Thymus (tissue), 11 donors: ENCODE data around the gene PRPF40B. TPM values are rescaled to one million over a fixed set of nuclear protein-coding genes. Genes with fewer than 3 reads are reported as not detected.

Source experiments
- DNase-seq, 9 donors: peaks; one replicate each; pipeline ENCODE4 v3.0.0-alpha.2; 2013; ENCODE audit warnings: low spot score in 9 of 9, low read depth in 6 of 9, missing footprints in 1 of 9
- H3K27ac ChIP-seq, 2 donors: one replicate each; pipeline ENCODE4 v1.5.1; 2013; ENCODE audit warnings: control low read depth in 1 of 2, low read depth in 1 of 2, low read length in 1 of 2, mild to moderate bottlenecking in 1 of 2, moderate library complexity in 1 of 2
- H3K27me3 ChIP-seq, 2 donors: one replicate each; pipeline ENCODE4 v1.5.1; 2013; ENCODE audit warnings: low read length in 1 of 2; ENCODE audit not compliant: control insufficient read depth in 2 of 2, insufficient read depth in 1 of 2
- H3K36me3 ChIP-seq, 2 donors: one replicate each; pipeline ENCODE4 v1.5.1; 2013; ENCODE audit warnings: low read length in 1 of 2, mild to moderate bottlenecking in 1 of 2, moderate library complexity in 1 of 2; ENCODE audit not compliant: control insufficient read depth in 2 of 2, insufficient read depth in 2 of 2
- H3K4me1 ChIP-seq, 2 donors: one replicate each; pipeline ENCODE4 v1.5.1; 2013; ENCODE audit warnings: low read length in 2 of 2; ENCODE audit not compliant: control insufficient read depth in 2 of 2, insufficient read depth in 2 of 2
- H3K4me3 ChIP-seq, 2 donors: one replicate each; pipeline ENCODE4 v1.5.1; 2013; ENCODE audit warnings: low read length in 2 of 2, control low read depth in 1 of 2, mild to moderate bottlenecking in 1 of 2
- H3K9me3 ChIP-seq, 2 donors: one replicate each; pipeline ENCODE4 v1.5.1; 2013; ENCODE audit warnings: low read length in 1 of 2, mild to moderate bottlenecking in 1 of 2; ENCODE audit not compliant: control insufficient read depth in 2 of 2, insufficient read depth in 1 of 2
- WGBS: extraction: QIAGEN DNeasy Blood & Tissue Kit; methylation state at CpG from one replicate; pipeline ENCODE4 v1.1.7; 2013; 5-methylcytosine and 5-hydroxymethylcytosine counted together
- polyA plus RNA-seq: library from polyadenylated mRNA; stranded (reverse); fragments of 200-250 nt; gene quantifications from one replicate; pipeline ENCODE4 v1.2.3, GENCODE V29; 2013
- total RNA-seq: library from RNA; stranded (reverse); fragments of 120-200 nt; gene quantifications from one replicate; pipeline ENCODE4 v1.2.4, GENCODE V29; 2013
- donor health status: healthy.

PRPF40B gene
- total and polyA plus RNA-seq, 2 donors, result 4.9 to 16.6 TPM

DNA sequence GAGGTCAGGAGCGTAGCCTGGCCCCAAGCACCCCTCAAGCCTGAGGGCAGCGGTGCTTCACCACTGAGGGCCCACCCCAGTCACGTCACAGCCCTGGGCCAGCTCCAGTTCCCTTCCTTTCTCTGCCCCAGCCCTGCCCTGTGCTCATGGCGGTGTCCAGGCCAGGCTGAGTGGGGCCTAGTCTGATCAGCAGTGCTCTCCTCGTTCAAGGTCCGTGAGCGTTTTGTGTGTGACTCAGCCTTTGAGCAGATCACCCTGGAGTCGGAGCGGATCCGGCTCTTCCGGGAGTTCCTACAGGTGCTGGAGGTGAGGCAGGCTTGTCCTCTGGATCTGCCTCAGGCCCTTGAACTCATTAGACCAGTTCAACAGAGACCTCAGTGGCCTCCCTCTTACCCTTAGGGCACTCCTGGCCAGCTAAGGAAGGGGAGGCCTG, 19.0 kb downstream of the PRPF40B start:
- Histone ChIP-seq H3K27ac (no peak overlapping the region), H3K4me1 (peaks cover 8 to 28% of the 10 kb centered on the region in 2 donors)
- 96% methylated on average over 11 of the region's 11 CpGs for WGBS

DNA sequence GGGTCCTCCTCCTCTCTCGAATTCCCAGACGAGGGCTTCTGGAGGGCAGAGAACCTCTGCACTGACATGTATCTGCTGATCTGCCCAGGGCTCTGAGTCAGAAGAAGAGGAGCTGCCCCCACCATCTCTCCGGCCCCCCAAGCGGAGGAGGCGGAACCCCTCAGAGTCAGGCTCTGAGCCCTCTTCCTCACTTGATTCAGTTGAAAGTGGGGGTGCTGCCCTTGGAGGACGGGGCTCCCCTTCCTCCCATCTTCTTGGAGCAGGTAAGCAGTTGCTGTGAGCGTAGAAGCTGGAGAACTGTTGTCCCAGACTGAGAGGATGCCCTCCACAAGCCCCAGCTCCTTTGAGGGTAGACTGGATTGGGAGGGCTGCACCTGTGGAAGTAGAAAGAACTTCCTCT, 19.8 kb downstream of the PRPF40B start:
- DNase-seq, result no peak
- Histone ChIP-seq H3K4me1 (peaks cover 8 to 31% of the 10 kb centered on the region in 2 donors), H3K4me3 (no peak overlapping the region), H3K27ac (no peak overlapping the region), H3K36me3 (peaks cover 30 to 49% of the 10 kb centered on the region in 2 donors), H3K27me3 (no peaks in the 10 kb centered on the region), H3K9me3 (no peaks in the 10 kb centered on the region)
- 98% methylated on average over 7 of the region's 7 CpGs for WGBS

More for the DNA sequence above, 19.0 kb downstream of the PRPF40B start:
- Histone ChIP-seq H3K9me3 (no peaks in the 10 kb centered on the region), H3K27me3 (no peaks in the 10 kb centered on the region), H3K36me3 (peaks cover 28 to 42% of the 10 kb centered on the region in 2 donors), H3K4me3 (no peak overlapping the region)
- no peak for DNase-seq

DNA sequence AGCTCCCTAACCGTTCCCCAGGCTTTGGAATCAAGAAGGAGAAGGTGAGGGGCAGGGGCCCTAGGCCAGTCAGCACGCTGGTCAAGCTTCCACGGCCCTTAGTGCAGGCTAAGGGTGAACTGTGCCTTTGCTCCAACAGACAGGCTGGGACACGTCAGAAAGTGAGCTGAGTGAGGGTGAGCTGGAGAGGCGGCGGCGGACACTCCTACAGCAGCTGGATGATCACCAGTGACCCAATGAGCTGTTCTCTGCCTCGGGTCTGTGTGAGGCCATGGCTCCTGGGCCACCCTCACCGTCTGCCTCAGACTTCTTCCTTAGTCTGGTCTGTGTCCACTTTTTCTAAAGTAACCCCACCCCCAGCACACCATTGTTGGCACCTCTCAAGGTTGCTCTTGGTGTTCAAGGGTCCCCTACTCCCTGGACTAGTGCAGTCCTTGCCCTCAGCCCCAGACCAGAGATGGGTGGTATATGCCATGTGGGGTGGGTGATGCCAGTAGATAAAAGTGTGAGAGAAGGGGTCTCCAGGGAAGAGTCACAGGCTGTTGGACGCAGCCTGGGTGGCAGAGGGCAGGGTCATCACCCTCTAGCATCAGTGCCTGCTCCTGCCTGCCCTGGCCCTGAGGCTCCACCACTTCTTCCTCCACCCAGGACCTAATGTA, 20.7 kb downstream of the PRPF40B start:
- Histone ChIP-seq H3K27me3 (no peaks in the 10 kb centered on the region), H3K27ac (no peak overlapping the region), H3K9me3 (no peaks in the 10 kb centered on the region), H3K36me3 (peaks cover 40 to 59% of the 10 kb centered on the region in 2 donors), H3K4me3 (no peak overlapping the region), H3K4me1 (peaks cover 8 to 31% of the 10 kb centered on the region in 2 donors)
- DNase-seq, result no peak
- WGBS, result 81% methylated on average over 10 of the region's 10 CpGs

DNA sequence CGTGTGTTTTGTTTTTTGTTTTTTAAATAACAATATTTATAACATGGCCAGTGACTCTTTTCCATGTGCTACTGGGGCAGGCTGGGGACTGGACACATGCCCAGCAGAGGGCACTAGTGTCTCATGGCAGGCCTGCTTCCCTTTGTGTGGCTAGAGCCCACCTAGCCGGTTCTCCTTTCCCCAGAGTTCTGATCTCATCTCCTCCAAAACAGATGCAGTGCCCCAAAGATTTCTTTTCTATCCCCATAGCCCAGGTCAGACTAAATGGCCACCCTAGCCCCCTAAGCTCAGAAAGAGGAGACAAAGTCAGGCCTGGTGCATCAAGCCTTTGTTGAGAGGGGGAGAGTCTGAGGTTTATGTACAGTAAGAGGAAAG, 21.2 kb downstream of the PRPF40B start:
- no peak overlapping the region for H3K27ac ChIP-seq
- WGBS, result 4% methylated on average over 2 of the region's 2 CpGs
- no peaks in the 10 kb centered on the region for H3K27me3 ChIP-seq
- peaks cover 45 to 64% of the 10 kb centered on the region in 2 donors for H3K36me3 ChIP-seq
- H3K4me1 ChIP-seq, result peaks cover 8 to 29% of the 10 kb centered on the region in 2 donors
- no peak overlapping the region for H3K4me3 ChIP-seq
- H3K9me3 ChIP-seq, result no peaks in the 10 kb centered on the region
- DNase-seq, result peak; percentile 55 to 92 (median 84)

DNA sequence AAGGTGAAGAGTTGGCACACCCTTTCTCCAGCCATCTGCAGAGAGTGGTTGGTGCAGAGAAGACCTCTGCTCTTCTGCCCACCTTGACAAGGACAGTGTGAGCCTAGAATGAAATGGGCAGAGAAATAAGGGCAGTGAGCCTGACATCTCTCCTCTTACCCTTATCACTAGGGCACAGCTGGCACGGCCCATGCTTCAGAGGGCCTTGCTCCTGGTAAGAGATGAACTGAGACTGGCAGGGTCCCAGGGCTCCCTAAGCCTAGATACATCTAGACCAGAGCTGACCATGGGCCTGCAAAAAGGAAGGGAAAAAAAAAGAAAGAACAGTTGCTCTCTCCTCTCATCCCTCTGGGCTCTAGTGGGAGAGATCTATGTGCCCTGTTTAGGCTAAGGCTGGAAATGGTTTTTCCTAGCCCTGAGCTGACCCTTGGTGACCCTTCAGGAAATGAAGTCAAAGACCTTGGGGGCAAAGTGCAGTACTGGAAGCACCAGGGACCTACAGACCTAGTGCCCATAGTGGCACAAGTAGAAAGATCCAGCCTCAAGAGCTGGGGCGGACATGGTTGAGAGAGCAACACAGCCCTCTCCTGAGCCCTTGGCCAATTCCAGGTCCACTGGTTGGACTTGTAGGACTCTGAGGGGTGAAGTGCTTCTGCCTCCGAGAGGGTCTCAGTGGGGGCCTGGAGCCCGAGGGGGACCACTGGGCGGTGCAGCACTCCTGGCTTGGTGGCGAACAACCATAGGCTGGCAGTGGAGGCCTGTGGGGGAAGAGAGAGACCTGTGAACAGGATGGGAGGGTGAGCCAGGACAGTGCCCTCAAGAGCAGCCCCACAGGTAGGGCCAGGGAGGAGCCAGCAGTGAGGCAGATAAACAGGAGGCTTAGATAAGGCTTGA, 22.0 kb downstream of the PRPF40B start:
- H3K4me1 ChIP-seq, result peaks cover 8 to 29% of the 10 kb centered on the region in 2 donors
- peaks cover 53 to 72% of the 10 kb centered on the region in 2 donors for H3K36me3 ChIP-seq
- no peak overlapping the region for H3K4me3 ChIP-seq
- no peaks in the 10 kb centered on the region for H3K27me3 ChIP-seq
- WGBS, result 97% methylated on average over 6 of the region's 6 CpGs
- peak in 1 of 9 donors; percentile 24 for DNase-seq
- H3K9me3 ChIP-seq, result no peaks in the 10 kb centered on the region
- H3K27ac ChIP-seq, result no peak overlapping the region

DNA sequence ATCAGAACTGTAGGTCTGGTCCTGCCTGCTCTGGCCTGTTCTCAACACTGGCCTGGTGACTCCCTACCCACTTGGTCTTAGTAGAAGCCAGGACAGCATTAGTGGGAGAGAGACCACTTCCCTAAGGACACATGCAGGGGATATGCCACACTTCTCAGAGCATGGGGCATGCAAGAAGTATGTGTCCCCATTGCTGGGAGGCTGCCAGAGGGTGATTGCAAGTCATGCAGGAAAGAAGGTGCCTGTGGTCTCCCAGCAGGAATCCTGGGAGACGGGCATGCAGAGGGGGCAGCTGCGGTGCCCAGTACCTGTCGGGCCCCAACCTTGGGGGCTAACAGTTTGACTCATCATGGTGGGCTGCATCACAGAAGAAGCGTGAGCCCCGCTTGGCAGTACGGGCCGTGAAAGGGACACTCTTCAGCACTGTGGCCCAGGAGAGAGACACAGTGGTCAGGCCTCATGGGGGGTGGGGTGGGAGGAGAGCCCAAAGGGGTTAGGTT, 23.0 kb downstream of the PRPF40B start:
- peaks cover 8 to 29% of the 10 kb centered on the region in 2 donors for H3K4me1 ChIP-seq
- no peaks in the 10 kb centered on the region for H3K27me3 ChIP-seq
- DNase-seq, result no peak
- 97% methylated on average over 7 of the region's 7 CpGs for WGBS
- no peaks in the 10 kb centered on the region for H3K9me3 ChIP-seq
- no peak overlapping the region for H3K27ac ChIP-seq
- peaks cover 60 to 82% of the 10 kb centered on the region in 2 donors for H3K36me3 ChIP-seq
- no peak overlapping the region for H3K4me3 ChIP-seq

DNA sequence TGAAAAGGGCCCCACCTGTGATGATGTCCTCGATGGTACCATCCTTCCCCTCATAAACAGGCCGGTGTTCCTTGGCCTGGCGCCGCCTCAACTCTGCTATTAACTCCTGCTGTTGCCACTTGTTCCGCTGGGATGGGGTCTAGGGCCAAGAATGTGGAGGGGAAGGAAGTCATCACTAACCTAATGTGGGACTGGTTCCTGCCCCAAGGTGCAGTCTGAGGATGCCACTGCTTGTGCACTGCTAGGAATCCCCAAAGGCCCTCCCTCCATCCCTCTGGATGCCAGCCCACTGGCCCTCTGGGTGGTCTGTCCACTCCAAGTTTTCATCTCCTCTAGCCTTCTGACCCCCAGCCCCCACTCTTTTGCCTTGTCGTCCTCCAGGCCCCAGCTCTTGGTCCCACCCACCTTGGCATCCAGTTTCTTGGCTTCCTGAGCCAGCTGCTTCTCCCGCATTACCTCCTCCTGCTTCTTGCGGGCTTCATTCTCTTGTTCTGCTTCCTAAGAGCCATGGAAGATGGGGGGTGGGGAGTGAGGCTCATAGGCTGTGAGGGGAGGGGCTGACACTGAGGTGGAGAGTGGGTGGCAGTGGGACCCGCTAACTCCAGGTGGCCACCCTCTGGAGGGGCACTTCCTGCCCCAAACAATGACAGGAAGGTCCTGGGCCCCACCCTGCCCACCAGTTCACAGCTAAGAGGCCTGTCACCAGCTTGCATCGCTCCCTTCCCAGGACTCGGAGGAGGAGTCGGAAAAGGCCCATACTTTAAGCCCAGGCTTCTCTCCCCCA, 23.7 kb downstream of the PRPF40B start:
- Histone ChIP-seq H3K27me3 (no peaks in the 10 kb centered on the region), H3K4me1 (peaks cover 8 to 29% of the 10 kb centered on the region in 2 donors), H3K4me3 (no peak overlapping the region), H3K36me3 (peaks cover 60 to 88% of the 10 kb centered on the region in 2 donors), H3K27ac (no peak overlapping the region), H3K9me3 (no peaks in the 10 kb centered on the region)
- no peak for DNase-seq
- 97% methylated on average over 12 of the region's 12 CpGs for WGBS

DNA sequence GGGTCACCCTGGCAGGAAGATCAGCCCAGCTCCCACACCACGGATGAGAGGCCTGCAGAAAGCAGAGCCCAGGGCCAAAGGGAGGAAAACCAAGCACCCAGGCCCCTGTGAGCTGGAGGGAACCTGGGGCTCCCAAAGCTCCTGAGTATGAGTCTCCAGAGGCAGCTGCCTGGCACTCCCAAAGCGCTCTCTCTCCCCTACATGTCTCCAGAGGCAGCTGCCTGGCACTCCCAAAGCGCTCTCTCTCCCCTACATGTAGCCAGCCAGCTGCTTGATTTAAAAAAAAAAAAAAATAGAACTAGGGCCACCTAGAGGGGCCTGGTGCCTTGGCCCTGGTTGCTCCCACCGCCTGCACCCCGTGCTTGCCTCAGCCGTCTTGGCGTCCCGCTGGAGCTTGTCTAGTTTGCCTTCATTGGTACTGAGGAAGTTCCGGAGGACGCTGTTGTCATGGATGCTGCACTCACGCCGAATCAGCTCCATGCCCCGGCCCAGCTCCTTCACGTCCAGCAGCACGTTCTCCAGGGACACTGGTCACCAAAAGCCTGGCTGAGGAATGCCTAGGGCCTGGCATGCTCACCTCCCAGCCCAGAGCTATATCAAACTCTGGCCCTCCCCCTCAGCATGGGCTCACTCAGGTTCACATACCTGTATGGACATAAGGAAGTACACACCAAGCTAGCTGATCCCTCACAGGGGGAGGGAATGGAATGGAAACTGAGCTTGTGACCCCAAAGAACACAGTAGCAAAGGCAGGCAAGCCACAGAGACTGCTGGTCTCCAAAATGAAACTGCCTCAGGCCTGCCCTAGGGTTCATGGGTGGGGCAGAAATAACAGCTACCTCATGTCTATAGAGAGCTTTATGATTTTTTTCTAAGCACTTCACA, 24.7 kb downstream of the PRPF40B start:
- no peaks in the 10 kb centered on the region for H3K9me3 ChIP-seq
- peaks cover 8 to 31% of the 10 kb centered on the region in 2 donors for H3K4me1 ChIP-seq
- no peak overlapping the region for H3K4me3 ChIP-seq
- no peak for DNase-seq
- H3K27ac ChIP-seq, result no peak overlapping the region
- H3K27me3 ChIP-seq, result no peaks in the 10 kb centered on the region
- peaks cover 54 to 84% of the 10 kb centered on the region in 2 donors for H3K36me3 ChIP-seq
- WGBS, result 92% methylated on average over 15 of the region's 15 CpGs
